ENCODE data around the gene NLRC5. TPM values are rescaled to one million over a fixed set of nuclear protein-coding genes. Genes with fewer than 3 reads are reported as not detected.
A peak's percentile ranks its signal among the peaks of the same experiment; 100 is the strongest.

Gene NLRC5
- total RNA-seq, 1 donor from 2014 or later: 37.2 TPM

DNA sequence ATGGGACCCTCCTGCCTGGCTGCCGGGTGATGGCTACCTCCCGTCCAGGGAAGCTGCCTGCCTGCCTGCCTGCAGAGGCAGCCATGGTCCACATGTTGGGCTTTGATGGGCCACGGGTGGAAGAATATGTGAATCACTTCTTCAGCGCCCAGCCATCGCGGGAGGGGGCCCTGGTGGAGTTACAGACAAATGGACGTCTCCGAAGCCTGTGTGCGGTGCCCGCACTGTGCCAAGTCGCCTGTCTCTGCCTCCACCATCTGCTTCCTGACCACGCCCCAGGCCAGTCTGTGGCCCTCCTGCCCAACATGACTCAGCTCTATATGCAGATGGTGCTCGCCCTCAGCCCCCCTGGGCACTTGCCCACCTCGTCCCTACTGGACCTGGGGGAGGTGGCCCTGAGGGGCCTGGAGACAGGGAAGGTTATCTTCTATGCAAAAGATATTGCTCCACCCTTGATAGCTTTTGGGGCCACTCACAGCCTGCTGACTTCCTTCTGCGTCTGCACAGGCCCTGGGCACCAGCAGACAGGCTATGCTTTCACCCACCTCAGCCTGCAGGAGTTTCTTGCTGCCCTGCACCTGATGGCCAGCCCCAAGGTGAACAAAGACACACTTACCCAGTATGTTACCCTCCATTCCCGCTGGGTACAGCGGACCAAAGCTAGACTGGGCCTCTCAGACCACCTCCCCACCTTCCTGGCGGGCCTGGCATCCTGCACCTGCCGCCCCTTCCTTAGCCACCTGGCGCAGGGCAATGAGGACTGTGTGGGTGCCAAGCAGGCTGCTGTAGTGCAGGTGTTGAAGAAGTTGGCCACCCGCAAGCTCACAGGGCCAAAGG is 36.8 kb downstream of the NLRC5 start:
- no peak for DNase-seq (ENCODE audit: low spot score)

DNA sequence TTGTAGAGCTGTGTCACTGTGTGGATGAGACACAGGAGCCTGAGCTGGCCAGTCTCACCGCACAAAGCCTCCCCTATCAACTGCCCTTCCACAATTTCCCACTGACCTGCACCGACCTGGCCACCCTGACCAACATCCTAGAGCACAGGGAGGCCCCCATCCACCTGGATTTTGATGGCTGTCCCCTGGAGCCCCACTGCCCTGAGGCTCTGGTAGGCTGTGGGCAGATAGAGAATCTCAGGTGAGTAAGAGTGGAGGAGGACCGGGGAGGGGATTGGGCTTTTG is 37.4 kb downstream of the NLRC5 start:
- DNase-seq (ENCODE audit: low spot score): no peak

DNA sequence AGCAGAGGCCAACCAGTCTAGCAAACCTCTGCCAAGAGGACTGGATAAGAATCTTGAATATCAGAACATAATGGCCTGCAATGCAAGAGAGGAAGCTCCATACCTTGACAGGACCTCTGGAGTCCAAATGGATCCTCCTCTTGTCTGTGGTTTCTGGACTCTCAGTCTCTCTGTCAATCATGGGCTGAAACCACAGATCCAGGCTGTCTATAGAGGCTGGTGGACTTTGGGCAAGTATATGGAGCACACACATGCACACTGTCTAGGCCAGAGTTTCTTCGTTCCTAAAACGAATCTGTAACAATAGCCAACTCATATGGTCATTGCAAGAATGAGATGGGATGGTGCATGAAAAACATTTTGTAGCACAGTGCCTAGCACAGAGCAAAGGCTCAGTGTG is 37.7 kb downstream of the NLRC5 start:
- no peak for DNase-seq (ENCODE audit: low spot score)

DNA sequence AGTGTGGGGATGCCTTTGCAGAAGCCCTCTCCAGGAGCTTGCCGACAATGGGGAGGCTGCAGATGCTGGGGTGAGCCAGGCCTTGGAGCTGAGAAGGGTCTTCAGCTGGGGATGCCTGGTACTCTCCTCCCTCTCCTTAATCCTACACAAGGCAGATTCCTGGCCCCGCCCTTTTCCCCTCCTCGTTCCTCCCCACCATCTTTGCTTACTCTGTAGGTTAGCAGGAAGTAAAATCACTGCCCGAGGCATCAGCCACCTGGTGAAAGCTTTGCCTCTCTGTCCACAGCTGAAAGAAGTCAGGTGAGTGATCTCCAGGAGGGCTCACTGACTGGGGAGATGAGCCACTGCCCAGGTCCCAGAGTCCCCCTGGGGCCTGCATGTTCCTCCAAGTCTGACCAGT is 38.7 kb downstream of the NLRC5 start:
- DNase-seq (ENCODE audit: low spot score): no peak

DNA sequence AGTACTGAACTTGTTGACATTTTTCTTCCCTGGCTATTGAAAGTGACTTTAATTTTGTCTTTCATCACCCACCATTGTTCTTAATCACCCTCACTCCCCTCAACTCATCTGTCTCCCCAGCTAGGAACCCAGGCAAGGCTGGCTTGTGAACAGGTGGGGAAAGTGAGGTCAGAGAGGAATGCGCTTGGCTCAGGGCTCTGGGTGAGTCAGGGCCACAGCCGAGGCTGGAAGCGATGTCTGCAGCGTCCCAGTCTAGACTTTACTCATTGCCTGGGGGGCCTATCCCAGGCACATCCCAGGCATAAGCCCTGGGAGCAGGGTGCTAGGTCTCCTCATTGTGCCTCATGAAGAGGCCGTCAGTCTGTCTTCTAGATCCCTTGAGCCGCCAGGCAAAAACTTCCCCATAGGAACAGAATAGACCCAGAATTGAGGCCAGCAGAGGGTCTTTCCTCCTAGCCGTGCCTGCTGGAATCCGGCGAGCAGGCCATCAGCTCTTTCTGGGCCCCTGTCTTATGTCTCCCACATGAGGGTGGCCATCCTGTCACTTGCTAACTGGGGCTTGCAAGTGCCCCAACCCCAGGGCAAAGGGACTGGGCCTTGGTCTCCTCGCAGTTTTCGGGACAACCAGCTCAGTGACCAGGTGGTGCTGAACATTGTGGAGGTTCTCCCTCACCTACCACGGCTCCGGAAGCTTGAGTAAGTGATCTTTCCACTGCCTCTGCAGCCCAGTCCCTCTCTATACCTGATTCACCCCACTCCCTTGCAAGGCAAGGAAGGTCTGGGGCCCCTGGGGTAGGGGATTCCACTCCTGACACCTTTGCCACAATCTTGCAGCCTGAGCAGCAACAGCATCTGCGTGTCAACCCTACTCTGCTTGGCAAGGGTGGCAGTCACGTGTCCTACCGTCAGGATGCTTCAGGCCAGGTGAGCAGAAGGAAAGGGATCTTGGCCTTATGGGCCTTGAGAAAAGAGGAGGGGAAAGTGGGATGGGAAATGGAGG is 40.1 kb downstream of the NLRC5 start:
- no peak for DNase-seq (ENCODE audit: low spot score)

DNA sequence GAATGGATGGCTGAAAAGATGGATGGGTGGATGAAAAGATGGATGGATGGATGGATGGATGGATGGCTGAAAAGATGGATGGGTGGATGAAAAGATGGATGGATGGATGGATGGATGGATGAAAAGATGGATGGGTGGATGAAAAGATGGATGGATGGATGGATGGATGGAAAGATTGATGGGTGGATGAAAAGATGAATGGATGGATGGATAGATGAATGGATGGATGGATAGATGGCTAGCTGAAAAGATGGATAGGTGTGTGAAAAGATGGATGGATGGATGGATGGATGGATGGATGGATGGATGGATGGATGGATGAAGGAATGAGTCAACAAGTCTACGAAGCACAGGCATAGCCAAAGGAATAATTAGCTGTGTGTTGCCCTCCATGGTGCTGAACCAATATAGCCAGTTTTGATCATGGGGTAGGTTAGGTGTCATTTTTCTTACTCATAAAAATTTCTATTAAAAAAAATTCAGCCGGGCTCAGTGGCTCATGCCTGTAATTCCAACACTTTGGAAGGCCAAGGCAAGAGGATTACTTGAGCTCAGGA is 41.1 kb downstream of the NLRC5 start:
- no peak for DNase-seq (ENCODE audit: low spot score)

DNA sequence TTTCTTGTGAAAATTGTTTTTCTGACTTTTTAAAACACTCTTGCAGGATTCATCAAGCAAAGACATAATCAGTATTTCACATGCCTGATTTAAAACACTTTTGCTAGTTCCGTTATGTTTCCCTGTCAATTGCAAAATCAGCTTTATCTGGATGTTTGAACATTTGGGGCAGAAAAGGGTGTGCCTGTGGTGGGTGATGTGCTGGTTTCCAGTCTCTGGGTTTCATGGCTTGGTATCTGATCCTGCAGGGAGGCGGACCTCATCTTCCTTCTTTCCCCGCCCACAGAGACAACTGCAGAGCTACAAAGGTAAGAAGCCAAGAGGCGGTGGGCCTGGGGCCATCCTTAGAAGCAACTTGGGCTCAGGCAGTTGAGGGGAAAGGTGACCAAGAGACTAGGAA is 41.8 kb downstream of the NLRC5 start:
- no peak for DNase-seq (ENCODE audit: low spot score)

DNA sequence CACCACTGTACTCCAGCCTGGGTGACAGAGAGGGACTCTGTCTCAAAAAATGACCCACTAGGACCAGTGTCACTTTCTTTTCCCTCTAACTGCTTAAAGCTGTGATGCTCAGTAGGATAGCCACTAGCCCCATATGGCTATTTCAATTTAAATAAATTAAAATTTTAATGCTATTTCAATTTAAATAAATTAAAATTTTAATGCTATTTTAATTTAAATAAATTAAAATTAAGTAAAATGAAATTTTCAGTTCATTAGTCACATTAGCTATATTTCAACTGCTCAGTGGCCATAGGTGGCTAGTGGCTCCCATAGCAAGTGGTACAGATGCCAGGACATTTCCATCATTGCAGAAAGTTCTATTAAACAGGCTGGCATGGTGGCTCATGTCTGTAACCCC is 43.0 kb downstream of the NLRC5 start:
- DNase-seq (ENCODE audit: low spot score): no peak

DNA sequence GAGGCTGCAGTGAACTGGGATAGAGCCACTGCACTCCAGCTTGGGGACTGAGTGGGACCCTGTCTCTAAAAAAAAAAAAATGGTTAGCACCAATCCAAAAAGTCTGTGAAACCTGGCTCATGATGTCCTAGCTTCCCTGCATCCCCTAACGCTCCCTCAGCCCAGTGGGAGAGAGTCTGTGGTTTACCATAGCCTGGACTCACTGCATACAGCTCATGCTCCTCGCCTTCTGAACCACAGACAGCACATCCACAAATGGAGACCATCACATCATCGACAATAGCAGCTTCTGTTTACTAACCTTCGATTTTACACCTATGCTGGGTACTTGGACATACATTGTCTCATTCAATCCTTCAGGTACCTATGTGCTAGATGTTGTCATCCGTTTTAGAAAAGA is 43.6 kb downstream of the NLRC5 start:
- no peak for DNase-seq (ENCODE audit: low spot score)

DNA sequence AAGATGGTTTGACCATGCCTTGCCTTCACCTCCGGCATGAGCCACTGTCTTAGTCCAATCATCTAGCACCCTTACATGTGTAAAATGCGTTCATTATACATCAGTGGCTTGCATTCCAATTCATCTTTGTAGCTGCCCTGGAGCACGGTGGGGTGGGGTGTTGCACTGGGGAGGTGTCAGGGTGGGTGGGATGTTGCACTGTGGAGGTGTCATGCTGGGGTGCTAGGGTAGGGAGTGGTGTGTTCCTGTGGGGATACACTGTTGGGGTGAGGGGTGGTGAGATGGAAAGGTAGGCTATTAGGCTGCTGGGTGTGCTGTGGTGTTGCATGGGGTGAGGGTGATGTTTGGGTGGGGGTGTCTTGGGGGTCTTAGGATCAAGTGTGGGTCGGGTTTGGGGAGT is 47.0 kb downstream of the NLRC5 start:
- no peak for DNase-seq (ENCODE audit: low spot score)

DNA sequence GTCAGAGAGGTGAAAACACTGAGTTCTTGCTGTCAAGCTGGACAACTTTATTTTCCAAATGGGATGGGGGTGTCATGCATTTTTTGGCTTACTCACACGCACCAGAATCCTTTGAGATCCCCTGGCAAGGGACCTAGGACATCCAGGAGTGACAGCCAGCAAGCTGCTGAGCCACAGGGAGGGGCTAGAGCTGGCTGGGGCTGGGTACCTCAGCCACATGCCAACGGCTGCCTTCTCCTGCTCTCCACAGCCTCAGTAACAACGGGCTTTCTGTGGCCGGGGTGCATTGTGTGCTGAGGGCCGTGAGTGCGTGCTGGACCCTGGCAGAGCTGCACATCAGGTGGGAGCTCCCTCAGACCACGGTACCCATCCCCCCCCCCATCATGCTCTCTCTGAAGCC is 47.6 kb downstream of the NLRC5 start:
- DNase-seq (ENCODE audit: low spot score): no peak

DNA sequence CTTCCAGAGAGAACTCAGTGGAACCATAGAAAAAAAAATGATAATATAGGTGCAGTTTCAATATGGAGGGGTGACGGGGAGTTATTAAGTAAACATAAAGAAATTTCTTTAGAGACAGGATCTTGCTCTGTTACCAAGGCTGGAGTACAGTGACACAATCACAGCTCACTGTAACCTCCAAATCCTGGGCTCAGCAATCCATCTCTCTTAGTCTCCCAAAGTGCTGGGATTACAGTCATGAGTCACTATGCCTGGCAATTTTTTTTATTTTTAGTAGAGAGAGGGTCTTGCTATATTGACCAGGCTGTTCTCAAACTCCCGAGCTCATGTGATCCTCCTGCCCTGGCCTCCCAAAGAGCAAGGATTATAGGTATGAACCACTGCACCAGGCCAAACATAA is 48.8 kb downstream of the NLRC5 start:
- no peak for DNase-seq (ENCODE audit: low spot score)

DNA sequence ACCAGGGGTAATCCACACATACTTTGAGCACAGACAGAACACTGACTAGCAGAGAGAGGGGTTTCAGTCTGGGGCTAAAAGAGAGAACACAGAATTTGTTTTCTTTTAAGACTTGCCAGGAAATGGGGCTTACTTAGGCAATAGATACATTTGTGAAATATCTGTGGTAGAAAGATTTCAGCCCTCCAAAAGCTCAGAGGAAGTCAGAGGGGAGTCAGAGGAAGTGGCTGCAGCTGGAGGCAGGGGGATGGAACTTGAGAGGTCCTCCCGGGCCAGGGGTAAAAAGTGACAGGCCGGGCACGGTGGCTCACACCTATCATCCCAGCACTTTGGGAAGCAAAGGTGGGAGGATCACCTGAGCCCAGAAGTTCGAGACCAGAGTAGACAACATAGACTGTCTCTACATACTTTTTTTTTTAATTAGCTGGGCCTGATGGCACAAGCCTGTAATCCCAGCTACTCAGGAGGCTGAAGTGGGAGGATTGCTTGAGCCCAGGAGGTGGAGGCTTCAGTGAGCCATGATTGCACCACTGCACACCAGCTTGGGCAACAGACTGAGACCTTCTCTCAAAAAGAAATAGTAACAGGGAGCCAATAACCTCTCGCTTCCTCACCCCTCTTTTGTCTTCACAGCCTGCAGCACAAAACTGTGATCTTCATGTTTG is 49.9 kb downstream of the NLRC5 start:
- no peak for DNase-seq (ENCODE audit: low spot score)

DNA sequence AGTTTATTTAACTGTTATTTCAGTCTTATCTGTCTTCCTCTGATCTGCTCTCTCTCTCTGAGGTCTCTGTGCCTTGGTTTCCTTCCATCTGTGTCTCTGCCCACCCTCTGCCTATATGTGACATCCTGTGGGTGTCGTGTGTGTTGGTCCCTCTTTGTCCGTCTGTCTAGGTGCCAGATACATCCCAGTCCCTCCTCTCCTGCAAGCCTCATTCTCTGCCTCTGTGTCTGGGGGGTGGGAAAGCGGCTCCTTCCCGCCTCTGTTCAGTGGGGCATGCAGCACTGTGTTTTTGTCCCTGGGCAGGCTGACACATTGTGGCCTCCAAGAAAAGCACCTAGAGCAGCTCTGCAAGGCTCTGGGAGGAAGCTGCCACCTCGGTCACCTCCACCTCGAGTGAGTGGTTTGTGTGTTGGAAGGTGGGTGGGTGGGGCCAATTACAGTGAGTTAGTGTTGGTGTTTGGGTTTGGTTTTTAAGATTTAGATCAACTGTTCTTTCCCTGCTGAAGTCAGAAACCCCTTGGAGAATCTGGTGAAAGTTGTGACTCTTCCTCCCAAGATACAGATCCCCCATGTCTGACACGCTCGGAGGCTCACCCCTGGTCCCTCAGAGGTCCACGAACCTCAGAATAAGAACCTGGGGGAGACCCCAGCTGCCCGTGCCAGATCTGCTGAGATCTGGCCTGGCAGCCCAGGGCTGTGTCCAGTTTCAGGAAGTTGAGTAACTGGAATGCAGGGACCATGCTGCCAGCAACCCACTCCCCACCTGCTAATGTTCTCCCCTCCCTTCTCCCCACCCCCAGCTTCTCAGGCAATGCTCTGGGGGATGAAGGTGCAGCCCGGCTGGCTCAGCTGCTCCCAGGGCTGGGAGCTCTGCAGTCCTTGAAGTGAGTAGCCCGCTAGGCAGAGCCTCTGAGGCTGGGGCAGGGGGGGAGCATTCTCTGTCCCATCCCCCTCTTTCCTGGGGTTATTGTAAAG is 52.1 kb downstream of the NLRC5 start:
- peak; percentile 32 for DNase-seq (ENCODE audit: low spot score)

DNA sequence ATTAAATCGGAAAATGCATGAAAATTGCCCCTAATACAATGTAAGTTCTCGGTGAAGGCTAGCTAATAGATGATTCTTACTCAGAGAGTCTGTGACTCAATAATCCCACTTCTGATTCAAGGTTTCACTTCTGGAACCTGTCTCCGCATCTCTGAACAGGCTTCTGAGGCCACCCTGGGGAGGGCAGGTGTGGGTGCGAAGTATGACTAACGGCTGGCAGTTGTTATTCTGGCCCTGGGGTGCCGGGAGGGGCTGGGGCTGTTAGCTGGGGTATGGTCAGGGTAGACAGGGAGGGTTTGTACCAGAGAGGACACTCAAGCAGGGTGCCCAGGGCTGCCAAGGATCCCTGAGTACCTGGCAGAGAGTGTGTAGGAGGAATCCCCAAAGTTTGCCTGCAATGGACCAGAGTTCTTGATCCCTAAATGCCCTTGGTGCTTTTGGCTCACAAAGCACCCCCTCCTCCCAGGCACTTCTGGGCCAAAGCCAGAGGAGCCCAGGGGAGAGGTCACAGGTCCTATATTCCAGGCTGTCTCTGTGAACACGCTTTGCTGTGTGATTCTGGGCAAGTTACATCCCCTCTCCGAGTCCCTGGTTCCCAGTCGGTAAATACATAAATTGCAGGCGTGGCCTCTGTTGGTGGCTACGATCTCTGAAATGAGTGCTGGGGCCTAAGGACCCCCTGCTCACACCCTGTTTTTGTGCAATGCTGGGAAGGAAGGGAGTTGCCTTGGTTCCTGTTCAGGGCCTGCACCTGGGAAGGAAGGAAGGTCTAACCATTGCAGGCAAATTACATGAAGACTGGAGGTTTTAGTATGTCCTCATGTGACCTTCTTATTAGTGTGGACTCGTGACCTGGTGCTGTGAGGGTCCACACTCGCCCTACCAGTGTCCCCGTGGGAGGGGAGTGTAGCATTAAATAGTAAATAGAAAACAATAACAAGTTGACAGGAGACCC is 53.1 kb downstream of the NLRC5 start:
- no peak for DNase-seq (ENCODE audit: low spot score)

DNA sequence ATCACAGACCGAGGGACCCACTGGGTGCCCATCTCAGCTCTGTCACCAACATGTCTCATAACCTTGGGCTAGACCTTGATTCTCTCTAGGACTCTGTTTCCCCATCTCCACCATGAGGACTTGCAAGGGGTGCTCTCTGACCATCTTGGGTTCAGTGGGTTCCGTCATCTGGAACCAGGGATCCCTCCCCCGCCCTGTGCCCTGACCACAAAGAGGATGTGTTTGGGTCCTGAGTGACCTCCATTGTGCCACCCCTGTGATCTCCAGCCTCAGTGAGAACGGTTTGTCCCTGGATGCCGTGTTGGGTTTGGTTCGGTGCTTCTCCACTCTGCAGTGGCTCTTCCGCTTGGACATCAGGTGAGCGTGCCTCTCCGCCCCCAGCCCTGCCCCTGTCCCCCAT is 53.9 kb downstream of the NLRC5 start:
- no peak for DNase-seq (ENCODE audit: low spot score)

DNA sequence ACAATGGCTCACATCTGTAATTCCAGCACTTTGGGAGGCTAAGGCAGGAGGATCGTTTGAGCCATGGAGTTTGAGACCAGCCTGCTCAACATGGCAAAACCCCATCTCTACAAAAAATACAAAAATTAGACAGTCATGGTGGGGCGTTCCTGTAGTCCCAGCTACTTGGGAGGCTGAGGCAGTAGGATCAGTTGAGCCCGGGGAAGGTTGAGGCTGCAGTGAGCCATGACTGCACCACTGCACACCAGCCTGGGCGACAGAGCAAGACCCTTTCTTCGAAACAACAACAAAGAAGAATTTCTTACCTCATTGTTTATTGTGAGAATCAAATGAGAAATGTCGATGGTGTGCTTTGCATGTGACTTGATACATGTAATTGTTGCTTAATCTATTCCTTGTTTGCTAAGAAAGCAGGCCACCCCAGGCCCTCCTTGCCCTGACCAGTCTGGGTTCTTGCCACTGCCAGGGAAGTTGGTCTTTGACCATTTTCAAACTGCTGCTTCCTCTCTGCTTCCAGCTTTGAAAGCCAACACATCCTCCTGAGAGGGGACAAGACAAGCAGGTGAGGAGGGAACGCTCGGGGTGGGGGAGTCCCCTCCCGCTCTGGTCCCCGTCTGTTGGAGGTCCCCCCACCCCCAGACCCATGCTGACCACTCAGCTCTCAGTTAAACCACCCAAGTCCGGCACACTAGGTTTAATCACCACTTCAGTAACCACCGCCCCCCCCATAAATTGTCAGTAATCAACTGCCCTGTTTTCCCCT is 55.8 kb downstream of the NLRC5 start:
- no peak for DNase-seq (ENCODE audit: low spot score)

DNA sequence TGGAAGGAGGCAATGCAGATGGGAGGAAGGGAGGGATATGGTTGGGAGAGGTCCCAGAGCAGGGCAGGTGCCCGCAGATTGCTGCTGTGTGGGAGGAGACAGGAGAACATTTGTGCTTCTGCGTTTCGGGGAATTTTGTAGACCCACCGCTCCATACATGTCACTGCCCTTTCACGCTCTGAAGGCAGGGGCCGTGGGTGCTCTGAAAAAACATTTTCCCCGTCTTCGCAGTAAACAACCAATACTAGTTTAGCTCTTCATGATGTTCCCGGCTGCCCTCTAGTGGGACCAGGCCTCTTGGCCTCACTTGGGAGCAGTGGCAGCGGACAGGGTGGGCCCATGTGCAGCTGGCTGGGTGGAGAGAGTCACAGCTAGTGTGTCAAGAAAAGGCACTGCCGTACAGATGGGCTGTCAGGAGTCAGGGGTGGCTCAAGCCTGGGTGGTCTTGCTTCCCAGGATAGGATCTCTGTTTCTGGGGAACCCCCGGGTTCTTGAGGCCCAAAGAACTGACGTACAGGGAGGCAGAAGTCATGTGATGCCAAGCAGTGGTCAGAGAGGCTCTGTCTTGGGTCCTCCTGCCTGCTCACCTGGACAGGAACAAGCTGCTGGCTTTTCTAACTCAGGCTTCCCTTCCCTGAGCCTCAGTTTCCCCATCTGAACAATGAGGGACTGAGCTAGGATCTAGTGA is 56.5 kb downstream of the NLRC5 start:
- DNase-seq (ENCODE audit: low spot score): peak; percentile 51

Measured in mucosa of gallbladder (tissue), 1 donor.